DMS79 (cell line): ENCODE data around the gene MEFV.
"Not testable (repeated sequence)": the region's sequence is repeated elsewhere in the genome, so short reads cannot be mapped to it uniquely, and the experiment has no call there.

Source experiments
- DNase-seq: peaks from one replicate; lab custom pipeline; 2025; lab: John Stamatoyannopoulos, UW

MEFV gene

DNA sequence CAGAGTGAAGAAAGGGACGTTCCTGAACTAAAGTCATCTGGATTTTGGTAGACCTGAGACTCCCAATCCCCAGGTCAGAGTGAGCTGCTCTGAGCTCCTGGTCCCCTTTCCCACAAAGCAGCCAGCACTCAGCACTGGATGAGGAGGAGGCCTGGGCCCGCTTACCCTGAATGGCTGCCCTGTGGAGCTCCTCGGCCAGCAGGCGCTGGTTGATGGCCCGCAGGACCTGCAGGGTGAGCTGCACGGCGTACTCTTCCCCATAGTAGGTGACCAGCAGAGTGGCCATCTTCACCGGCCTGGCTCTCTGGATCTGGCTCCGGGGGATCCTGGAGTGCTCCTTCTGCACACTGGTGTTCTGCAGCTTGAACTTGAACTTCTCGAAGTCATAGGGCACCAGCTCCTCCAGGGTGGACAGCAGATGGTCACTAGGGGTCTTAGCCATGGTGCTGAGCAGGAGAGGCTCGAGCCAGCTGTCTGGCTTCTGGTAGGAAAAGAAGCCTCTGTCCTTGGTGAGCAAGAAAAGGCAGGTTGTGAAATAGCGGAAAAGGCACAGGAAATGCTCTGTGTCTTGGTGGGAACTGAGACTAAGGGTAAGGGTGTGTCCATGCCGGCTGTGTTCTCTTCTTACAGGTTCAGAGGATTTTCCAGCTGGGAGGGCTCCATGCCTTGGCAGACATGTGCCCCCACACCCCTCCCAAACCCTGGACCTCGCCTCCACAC lies at the start of gene MEFV:
MEFV (minus strand) TSS at position 488 of the 720 bp plus-strand sequence; CDS start at position 442, 46 bp downstream.
- no peak for DNase-seq

- DNase-seq: no peak
Observed at GRCh38 chr16:3306078-3306477, 49.6 kb upstream of the MEFV start.

GRCh38 chr16:3305109-3306068 lies 49.0 kb upstream of the MEFV start, which contains the start of the genes TIGD7 and ZNF75A:
TIGD7 (minus strand) TSS chr16:3305430; CDS start chr16:3300614, 4,816 bp downstream.
ZNF75A (plus strand) TSS chr16:3305497; CDS start chr16:3308429, 2,932 bp downstream.
- DNase-seq: peak; percentile 75

DNA sequence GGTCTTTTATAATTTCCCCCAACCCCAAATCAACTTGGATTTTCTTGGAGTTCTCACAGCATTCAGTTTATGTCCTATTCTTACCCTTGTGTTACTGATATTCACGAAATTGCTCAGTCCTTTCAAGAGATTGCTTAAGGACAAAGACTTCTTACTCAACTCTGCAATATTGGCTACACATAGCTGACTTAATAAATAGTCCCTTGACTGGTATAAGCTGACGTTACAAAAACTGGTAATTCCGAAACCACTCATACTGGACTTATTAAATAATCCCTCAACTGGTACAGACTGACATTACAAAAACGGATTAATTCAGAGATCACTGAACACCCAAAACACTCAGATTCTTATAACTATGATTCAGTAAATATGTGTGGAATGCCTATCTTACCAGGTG lies 47.9 kb upstream of the MEFV start:
- DNase-seq: no peak

GRCh38 chr16:3295783-3296182 lies 39.4 kb upstream of the MEFV start:
- no peak for DNase-seq

GRCh38 chr16:3295209-3295608 lies 38.8 kb upstream of the MEFV start:
- no peak for DNase-seq

GRCh38 chr16:3292604-3293003 lies 36.2 kb upstream of the MEFV start:
- no peak for DNase-seq

DNA sequence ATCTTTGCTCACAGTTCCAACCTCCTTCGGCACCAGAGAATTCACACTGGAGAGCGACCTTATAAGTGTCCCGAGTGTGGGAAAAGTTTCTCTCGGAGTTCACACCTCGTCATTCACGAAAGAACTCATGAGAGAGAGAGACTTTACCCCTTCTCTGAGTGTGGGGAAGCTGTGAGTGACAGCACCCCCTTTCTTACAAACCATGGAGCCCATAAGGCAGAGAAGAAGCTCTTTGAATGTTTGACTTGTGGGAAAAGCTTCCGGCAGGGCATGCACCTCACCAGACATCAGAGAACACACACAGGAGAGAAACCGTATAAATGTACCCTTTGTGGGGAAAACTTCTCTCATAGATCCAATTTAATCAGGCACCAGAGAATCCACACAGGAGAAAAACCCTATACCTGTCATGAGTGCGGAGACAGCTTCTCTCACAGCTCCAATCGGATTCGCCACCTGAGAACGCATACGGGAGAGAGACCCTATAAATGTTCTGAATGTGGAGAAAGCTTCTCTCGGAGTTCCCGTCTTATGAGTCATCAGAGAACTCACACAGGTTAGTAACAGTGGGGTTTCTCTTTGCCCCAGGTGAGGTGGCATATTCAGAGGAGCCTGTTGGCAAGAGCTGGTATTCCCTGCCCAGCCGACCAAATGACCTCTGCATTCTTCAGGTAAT lies 33.7 kb upstream of the MEFV start:
- no peak for DNase-seq

GRCh38 chr16:3285131-3285530 lies 28.7 kb upstream of the MEFV start:
- no peak for DNase-seq

DNA sequence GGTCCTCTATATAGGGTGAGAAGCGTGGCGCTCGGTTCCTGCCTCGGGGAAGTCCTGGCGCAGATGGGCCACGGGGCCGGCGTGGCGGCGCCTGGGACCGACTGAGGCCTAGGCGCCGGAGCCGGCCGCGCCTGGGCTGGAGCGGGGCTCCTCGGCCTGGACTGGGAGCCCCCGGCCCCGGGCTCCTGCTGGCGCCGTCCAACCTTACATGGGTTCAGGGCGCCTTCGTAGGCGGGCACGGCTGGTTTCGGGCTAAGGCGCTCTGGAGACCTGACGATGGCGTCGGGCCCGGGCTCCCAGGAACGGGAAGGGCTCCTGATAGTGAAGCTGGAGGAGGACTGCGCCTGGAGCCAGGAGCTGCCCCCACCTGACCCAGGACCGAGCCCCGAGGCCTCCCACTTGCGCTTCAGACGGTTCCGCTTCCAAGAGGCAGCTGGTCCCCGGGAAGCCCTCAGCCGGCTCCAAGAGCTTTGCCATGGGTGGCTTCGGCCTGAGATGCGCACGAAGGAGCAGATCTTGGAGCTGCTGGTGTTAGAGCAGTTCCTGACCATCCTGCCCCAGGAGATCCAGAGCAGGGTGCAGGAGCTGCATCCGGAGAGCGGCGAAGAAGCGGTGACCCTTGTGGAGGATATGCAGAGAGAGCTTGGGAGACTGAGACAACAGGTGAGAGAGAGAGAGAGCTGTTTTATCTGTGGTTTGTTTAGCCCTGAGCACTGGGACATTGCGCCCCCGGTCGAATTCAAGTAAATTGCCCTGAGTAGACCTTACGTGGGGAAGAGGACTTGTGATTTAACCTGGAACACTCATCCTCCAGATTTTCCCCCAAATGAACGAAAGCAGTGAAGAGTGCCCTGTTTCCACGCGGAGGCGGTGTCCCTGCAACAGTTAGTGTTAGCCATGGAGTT lies 27.4 kb upstream of the MEFV start:
- DNase-seq: no peak

- peak; percentile 92 for DNase-seq
Observed at GRCh38 chr16:3282730-3283542, 26.5 kb upstream of the MEFV start, which contains the start of gene ZNF263. ZNF263 (plus strand) TSS chr16:3283491; CDS start chr16:3283819, 328 bp downstream.

DNA sequence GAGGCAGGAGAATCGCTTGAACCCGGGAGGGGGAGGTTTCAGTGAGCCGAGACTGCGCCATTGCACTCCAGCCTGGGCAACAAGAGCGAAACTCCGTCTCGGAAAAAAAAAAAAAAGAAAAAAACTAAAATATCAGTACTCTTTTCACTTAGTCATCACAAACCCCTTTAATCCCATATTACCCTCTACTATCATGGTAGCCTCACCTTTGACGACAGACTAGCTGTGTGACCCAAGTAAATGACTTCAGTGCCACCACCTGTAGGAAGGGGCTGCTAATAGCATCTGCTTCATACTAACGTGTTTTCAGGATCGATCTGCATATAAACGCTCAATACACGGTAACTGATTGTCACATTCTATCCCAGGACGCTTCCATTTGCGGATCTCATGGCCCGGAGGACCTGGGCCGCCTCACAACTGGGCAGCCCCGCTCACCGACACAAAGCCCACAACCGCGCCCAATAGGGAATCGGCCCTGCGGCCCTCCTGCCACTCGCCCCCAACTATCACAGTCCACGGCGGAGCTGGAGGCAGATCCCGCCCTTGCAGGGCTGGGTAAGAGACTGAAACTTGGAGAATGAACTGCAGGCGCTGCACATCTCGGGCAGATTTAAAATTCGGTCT lies 25.8 kb upstream of the MEFV start:
- DNase-seq: peak; percentile 73

DNA sequence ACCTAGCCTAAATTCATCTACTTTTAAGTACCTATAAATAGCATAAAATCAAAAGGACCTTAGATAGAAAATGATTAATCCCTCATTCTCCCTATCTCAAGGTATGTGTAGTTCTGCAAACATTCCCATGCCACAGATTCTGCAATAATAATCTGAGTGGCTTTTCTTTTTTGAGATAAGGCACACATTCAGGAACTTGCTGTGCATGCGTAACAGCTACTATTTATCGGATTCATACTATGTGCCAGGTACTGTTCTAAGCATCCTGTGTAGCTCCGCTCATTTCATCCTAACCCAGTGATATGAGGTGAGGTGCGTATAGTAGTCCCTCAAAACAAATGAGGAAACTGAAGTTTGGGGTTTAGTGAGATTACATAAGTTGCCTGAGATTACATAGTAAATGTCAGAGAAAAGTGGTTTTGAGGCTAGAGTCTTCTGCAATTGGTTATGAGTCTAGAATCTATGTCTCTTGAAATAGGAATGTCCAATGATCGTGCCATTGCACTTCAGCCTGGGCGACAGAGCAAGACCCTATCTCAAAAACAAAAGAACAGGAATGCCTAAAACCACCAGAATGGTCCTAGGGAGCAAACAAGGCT lies 24.9 kb upstream of the MEFV start:
- no peak for DNase-seq

DNA sequence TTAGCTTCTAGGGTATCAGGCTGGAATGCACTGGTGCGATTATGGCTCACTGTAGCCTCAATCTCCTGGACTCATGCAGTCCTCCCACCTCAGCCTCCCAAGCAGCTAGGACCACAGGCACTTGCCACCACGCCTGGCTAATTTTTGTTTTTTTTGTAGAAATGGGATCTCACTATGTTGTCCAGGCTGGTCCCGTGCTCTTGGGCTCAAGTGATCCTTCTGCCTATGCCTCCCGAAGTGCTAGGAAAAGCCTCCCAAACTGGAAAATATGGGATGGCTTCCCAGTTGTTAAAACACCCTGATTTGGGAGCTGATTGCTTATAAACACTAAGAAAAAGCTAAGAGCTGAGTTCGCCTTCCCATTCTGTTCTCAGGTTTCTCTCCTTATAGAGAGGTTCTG lies 20.2 kb upstream of the MEFV start:
- no peak for DNase-seq

DNA sequence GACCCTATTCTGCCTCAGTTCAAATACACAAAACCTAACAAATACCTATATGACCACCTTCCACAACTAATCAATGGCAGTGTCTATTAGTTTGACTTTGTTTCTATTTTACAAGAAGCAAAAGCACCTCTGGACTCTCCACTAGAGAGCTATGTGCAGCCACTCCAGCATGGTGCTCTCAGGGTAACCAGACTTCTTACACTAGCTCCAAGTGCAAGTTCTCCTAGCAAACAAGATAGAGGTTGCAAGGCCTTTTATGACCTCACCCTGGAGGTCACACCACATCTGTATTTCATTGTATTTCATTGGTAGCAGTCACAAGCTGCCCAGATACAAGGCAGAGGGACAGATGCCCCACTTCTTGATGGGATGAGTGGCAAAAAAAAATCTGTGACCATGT lies 18.5 kb upstream of the MEFV start:
- DNase-seq: no peak

DNA sequence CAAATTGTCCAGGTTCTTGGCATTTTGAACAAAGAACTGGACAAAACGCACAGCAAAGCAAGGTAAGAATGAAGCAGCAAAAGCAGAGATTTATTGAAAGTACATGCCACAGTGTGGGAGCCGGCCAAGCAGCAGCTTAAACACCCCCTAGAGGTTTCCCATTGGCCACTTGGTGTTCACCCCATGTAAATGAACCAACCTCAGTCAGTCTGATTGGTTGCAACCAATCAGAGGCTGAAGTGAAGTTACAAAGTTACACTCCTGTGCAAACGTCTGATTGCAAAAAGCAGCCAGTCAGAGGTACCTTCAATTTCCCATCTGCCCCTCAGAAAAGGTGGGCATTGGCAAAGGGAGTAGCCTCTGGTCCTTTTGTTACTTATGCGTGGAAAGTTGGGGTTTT lies 18.1 kb upstream of the MEFV start:
- DNase-seq: no peak

DNA sequence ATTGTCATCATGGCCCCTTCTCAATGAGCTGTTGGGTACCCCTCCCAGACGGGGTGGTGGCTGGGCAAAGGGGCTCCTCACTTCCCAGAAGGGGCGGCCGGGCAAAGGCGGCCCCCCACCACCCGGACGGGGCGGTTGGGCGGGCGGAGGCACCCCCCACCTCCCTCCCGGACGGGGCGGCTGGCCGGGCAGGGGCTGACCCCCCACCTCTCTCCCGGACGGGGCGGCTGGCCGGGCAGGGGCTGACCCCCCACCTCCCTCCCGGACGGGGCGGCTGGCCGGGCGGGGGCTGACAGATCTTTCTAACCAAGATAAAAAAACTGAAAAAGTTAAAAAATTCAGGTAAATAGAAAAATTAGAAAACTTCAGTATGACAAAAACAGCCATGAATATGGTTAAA lies 14.8 kb upstream of the MEFV start:
- DNase-seq: not testable (repeated sequence)

- not testable (repeated sequence) for DNase-seq
Observed at GRCh38 chr16:3270718-3271117, 14.3 kb upstream of the MEFV start.

- no peak for DNase-seq
Observed at GRCh38 chr16:3268294-3268693, 11.9 kb upstream of the MEFV start.
